ENCODE measurements around the gene GNA14.

GRCh38 chr9:77592476-77592875, 55.6 kb downstream of the GNA14 start:
- TF ChIP-seq CTCF (IDR thresholded peaks at IDR 0.05 in 2 of 3, conservative IDR thresholded peaks at IDR 0.05 in 1 of 3; ENCODE audit: borderline replicate concordance in 1 of 3, insufficient read depth in 1 of 3, low read depth in 2 of 3, low read length in 2 of 3) (no peak), POLR2A (IDR thresholded peaks at IDR 0.05; ENCODE audit: borderline replicate concordance, extremely low read depth, insufficient read depth, insufficient read length) (no peak), ATF3 (IDR thresholded peaks at IDR 0.05) (no peak), YY1 (IDR thresholded peaks at IDR 0.05; ENCODE audit: extremely low read depth, insufficient replicate concordance, low read depth, low read length) (no peak), SP1 (IDR thresholded peaks at IDR 0.05; ENCODE audit: low read depth) (no peak), EZH2 (IDR thresholded peaks at IDR 0.05) (no peak), POLR2AphosphoS5 (IDR thresholded peaks at IDR 0.05; ENCODE audit: low read depth, low read length) (no peak), ELF1 (IDR thresholded peaks at IDR 0.05; ENCODE audit: borderline replicate concordance, low read depth) (no peak)
